LNCAP (cell line): ENCODE measurements around the gene SBF2.

Experiments
- CTCF ChIP-seq: fragments of 450-650 bp; IDR thresholded peaks from 2 replicates; pipeline ENCODE4 v1.5.1; 2017; ENCODE audit warnings: mild to moderate bottlenecking

The SBF2 gene

GRCh38 chr11:9847636-9848035, 446.4 kb downstream of the SBF2 start:
- TF ChIP-seq CTCF, result no peak

GRCh38 chr11:9842923-9843322, 451.1 kb downstream of the SBF2 start:
- TF ChIP-seq CTCF, result no peak

GRCh38 chr11:9840460-9841004, 453.5 kb downstream of the SBF2 start:
- no peak for TF ChIP-seq CTCF

GRCh38 chr11:9839550-9839949, 454.5 kb downstream of the SBF2 start:
- no peak for TF ChIP-seq CTCF

- no peak for TF ChIP-seq CTCF
Observed at GRCh38 chr11:9838961-9839360, 455.1 kb downstream of the SBF2 start.

GRCh38 chr11:9838229-9838628, 455.8 kb downstream of the SBF2 start:
- TF ChIP-seq CTCF, result no peak

- TF ChIP-seq CTCF, result no peak
Observed at GRCh38 chr11:9834291-9834690, 459.7 kb downstream of the SBF2 start.

- TF ChIP-seq CTCF, result no peak
Observed at GRCh38 chr11:9831122-9831521, 462.9 kb downstream of the SBF2 start.
